ENCODE results near the gene IQCB1.

DNA sequence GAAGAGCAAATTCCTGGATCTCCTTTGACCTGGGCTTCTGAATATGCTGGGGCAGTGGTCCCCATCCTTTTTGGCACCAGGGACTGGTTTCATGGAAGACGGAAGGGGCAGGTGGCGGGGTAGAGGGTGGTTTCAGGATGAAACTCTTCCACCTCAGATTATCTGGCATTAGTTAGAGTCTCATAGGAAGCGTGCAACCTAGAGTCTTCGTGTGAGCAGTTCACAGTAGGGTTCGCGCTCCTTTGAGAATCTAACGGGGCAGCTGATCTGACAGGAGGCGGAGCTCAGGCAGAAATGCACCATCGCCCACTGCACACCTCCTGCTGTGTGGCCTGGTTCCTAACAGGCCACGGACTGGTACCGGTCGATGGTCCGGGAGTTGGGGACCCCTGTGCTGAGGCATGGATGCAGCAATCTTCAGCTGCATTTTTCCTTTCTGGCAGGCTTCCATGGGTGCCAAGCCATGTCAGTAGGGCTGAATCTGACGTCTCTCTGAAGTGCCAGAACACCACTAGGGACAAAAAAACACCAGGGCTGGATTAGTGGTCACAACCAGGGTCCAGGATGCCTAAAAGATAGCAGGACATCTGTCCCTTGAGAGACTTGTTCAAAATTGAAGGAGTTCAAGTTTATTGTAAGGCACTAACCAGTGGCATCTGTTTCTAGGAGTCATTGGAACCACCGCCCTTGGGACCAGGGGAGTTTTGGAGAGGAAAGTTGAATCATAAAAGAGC, 76.9 kb downstream of the IQCB1 start:
- TF ChIP-seq CTCF (optimal IDR thresholded peaks at IDR 0.05 in 1 of 3, IDR thresholded peaks at IDR 0.05 in 1 of 3, conservative IDR thresholded peaks at IDR 0.05 in 1 of 3; ENCODE audit: extremely low read depth in 1 of 3, insufficient read depth in 2 of 3, low read length in 3 of 3) (no peak), EZH2 (IDR thresholded peaks at IDR 0.05; ENCODE audit: low read length) (no peak)

Measured in keratinocyte (primary cell).